GM12878 (cell line): ENCODE measurements around the gene CLEC2A. TPM values are rescaled to one million over a fixed set of nuclear protein-coding genes. Genes with fewer than 3 reads are reported as not detected.

ENCODE experiments used
- ATAC-seq: fragments of 200-7000 bp; cut with Tn5 transposase; 3 replicates; pipeline ENCODE4 v1.9.1; 2020; ENCODE audit warnings: mild to moderate bottlenecking, moderate library complexity
- BruUV-seq: library from RNA; stranded (reverse); fragments of 400-500 nt; replicated peaks from 2 replicates; lab custom pipeline; 2021; lab: Mats Ljungman, UMichigan
- CTCF ChIA-PET: fragments of 300-600 bp; sonication (Branson Sonifier 250); formaldehyde crosslinking; extraction: SDS; loops from one replicate; lab custom pipeline; 2021; ENCODE audit warnings: inconsistent platforms; lab: Yijun Ruan, JAX
- POLR2A ChIA-PET: fragments of 350-600 bp; formaldehyde crosslinking; extraction: SDS; loops from one replicate; lab custom pipeline; 2021; ENCODE audit warnings: inconsistent platforms; lab: Charles Lee
- RAD21 ChIA-PET: fragments of 300-600 bp; sonication (Branson Sonifier 250); formaldehyde crosslinking; loops from one replicate; lab custom pipeline; 2023; ENCODE audit warnings: antibody characterized with exemption; ENCODE audit not compliant: unreplicated experiment; lab: Charles Lee
- SMC1A ChIA-PET: fragments of 300-600 bp; sonication (Branson Sonifier 250); formaldehyde crosslinking; loops from one replicate; lab custom pipeline; 2023; ENCODE audit not compliant: unreplicated experiment, uncharacterized antibody; lab: Charles Lee
- DNase-seq: peaks from one replicate; pipeline ENCODE4 v3.0.0-alpha.2; 2011; ENCODE audit warnings: low read depth, low spot score
- FAIRE-seq: peaks from 3 replicates; lab custom pipeline; 2011; peaks lifted over from hg19 to GRCh38; lab: Jason Lieb, UNC
- H2AFZ ChIP-seq: 2 replicates; pipeline ENCODE4 v1.6.0; 2011; ENCODE audit warnings: low read depth, low read length, control low read depth; ENCODE audit not compliant: control insufficient read depth
- H3K27ac ChIP-seq: 2 replicates; pipeline ENCODE4 v1.5.1; 2011; ENCODE audit warnings: control low read depth; ENCODE audit not compliant: control insufficient read depth, insufficient read depth
- H3K27me3 ChIP-seq, 2 experiments: replicated peaks in 1 of 2; 2 replicates each; pipeline versions ENCODE4 v1.6.0 to v1.6.1; 2011; ENCODE audit warnings: low read length in 1 of 2; ENCODE audit not compliant: control insufficient read depth in 2 of 2, insufficient read depth in 2 of 2
- H3K36me3 ChIP-seq, 2 experiments: 2 replicates each; pipeline ENCODE4 v1.5.1; 2011; ENCODE audit warnings: low read length in 1 of 2; ENCODE audit not compliant: control insufficient read depth in 2 of 2, insufficient read depth in 2 of 2
- H3K4me1 ChIP-seq: 2 replicates; pipeline ENCODE4 v1.6.1; 2011; ENCODE audit warnings: mild to moderate bottlenecking, low read length, moderate library complexity, mixed read lengths; ENCODE audit not compliant: control insufficient read depth, insufficient read depth
- H3K4me2 ChIP-seq: 2 replicates; pipeline ENCODE4 v1.6.0; 2011; ENCODE audit warnings: control low read depth; ENCODE audit not compliant: control insufficient read depth, insufficient read depth
- H3K4me3 ChIP-seq: fragments of 200-600 bp; sonication (generic); 2 replicates; pipeline ENCODE4 v1.5.1; 2016
- H3K79me2 ChIP-seq: 2 replicates; pipeline ENCODE4 v1.6.0; 2011; ENCODE audit warnings: low read length; ENCODE audit not compliant: control insufficient read depth, insufficient read depth
- H3K9ac ChIP-seq: 2 replicates; pipeline ENCODE4 v1.8.0; 2011; ENCODE audit warnings: low read length, control low read depth, mixed read lengths; ENCODE audit not compliant: control insufficient read depth, insufficient read depth
- H3K9me3 ChIP-seq: replicated peaks from 3 replicates; pipeline ENCODE4 v1.5.1; 2011; ENCODE audit warnings: mild to moderate bottlenecking, low read length; ENCODE audit not compliant: control insufficient read depth, insufficient read depth
- H4K20me1 ChIP-seq: 2 replicates; pipeline ENCODE4 v1.6.0; 2011; ENCODE audit not compliant: control insufficient read depth, insufficient read depth
- CHD2 ChIP-seq: IDR thresholded peaks from 2 replicates; pipeline ENCODE4 v1.6.1; 2011; ENCODE audit warnings: low read depth, low read length, improper control_type of control experiment, borderline replicate concordance
- CREB1 ChIP-seq: IDR thresholded peaks from 2 replicates; pipeline ENCODE4 v1.6.1; 2012; ENCODE audit warnings: low read depth, mild to moderate bottlenecking, inconsistent platforms
- CREM ChIP-seq: IDR thresholded peaks from 2 replicates; pipeline ENCODE4 v1.6.1; 2014; ENCODE audit warnings: antibody characterized with exemption, low read depth
- NBN ChIP-seq: fragments of 450-650 bp; IDR thresholded peaks from 2 replicates; pipeline ENCODE4 v1.6.1; 2016
- POU2F2 ChIP-seq: IDR thresholded peaks from 3 replicates; pipeline ENCODE4 v1.6.1; 2011; ENCODE audit warnings: low read depth, mild to moderate bottlenecking, low read length, borderline replicate concordance
- RFX5 ChIP-seq: IDR thresholded peaks from 2 replicates; pipeline ENCODE4 v1.6.1; 2011; ENCODE audit warnings: low read depth, low read length, improper control_type of control experiment
- SIX5 ChIP-seq: IDR thresholded peaks from 2 replicates; pipeline ENCODE4 v1.6.1; 2011; ENCODE audit warnings: mild to moderate bottlenecking, low read depth, low read length, moderate library complexity; ENCODE audit not compliant: severe bottlenecking
- YY1 ChIP-seq: IDR thresholded peaks from 2 replicates; pipeline ENCODE4 v1.6.1; 2011; ENCODE audit warnings: low read depth, mild to moderate bottlenecking, low read length
- ZNF384 ChIP-seq: IDR thresholded peaks from 2 replicates; pipeline ENCODE4 v1.6.1; 2012; ENCODE audit warnings: low read depth, mild to moderate bottlenecking, low read length, improper control_type of control experiment, borderline replicate concordance
- WGBS: methylation state at CpG from one replicate; pipeline ENCODE4 v1.1.6; 2016; ENCODE audit warnings: low lambda C conversion rate; ENCODE audit not compliant: insufficient replicate concordance, insufficient coverage; ENCODE audit errors: missing lambda C conversion rate; 5-methylcytosine and 5-hydroxymethylcytosine counted together
- in situ Hi-C: fragments of 300-500 bp; cut with MboI; formaldehyde crosslinking; loops from 9 replicates; pipeline ENCODE4 v1.14.3; 2018; ENCODE audit warnings: mixed read lengths
- intact Hi-C: fragments of 100-400 bp; cut with micrococcal nuclease; formaldehyde crosslinking; loops from one replicate; pipeline ENCODE4 v1.14.2; 2022; ENCODE audit not compliant: unreplicated experiment
- polyA plus RNA-seq, 11 experiments: library from polyadenylated mRNA; depleted of rRNA in 4 of 11; unstranded in 6 of 11; stranded (reverse) in 5 of 11; fragments of >200 nt; fragmentation: Nextera tagmentation in 4 of 11; fragmentation: Illumina TruSeq in 1 of 11; extraction: Ambion mirVana in 4 of 11; extraction: Trizol in 1 of 11; gene quantifications; 1 replicate in 1 of 11; 2 replicates in 10 of 11; pipeline versions ENCODE4 v1.2.1 to v1.2.3, GENCODE V29; 2011 to 2016; ENCODE audit warnings: inconsistent platforms in 2 of 11, missing spikeins in 2 of 11, low read depth in 1 of 11
- total RNA-seq, 4 experiments: library from RNA; depleted of rRNA in 3 of 4; stranded (reverse); fragments of >200 nt in 3 of 4; fragmentation: Illumina TruSeq in 1 of 4; extraction: Trizol in 1 of 4; gene quantifications; 2 replicates each; pipeline versions ENCODE4 v1.2.1 to v1.2.3, GENCODE V29; 2013 to 2021
- TF ChIP-seq, protein P1 (sequence below): fragments of 450-650 bp; IDR thresholded peaks from 2 replicates; pipeline ENCODE4 v1.6.1; 2016; ENCODE audit warnings: mild to moderate bottlenecking
- TF ChIP-seq, protein P2 (sequence below): fragments of 450-650 bp; formaldehyde crosslinking; IDR thresholded peaks from 2 replicates; pipeline ENCODE4 v1.4.0; 2022; ENCODE audit warnings: mild to moderate bottlenecking, moderate library complexity

Gene CLEC2A
- total and polyA plus RNA-seq, 10 of the 15 experiments (the other 5 are each of a cell fraction or from before 2014, with no cell fraction given): not detected

DNA sequence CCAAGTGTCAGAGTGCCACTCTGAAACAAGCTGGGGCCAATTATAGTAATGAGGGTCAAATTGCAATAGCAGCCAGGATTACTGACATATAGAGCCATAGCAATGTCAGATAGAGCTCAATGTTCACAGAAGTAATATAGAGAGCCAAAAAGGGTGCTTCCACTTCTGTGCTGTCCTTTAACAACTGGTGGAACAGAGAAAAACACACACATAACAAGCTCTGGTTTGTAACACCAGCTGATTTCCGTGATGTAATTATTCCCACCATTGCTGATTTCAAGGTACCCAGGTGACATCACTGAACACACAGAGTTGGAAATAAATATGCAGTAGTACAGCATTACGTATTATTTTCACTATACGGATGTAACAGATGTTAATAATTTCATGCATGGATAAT is 60.0 kb downstream of the CLEC2A start:
- FAIRE-seq (no peak), ATAC-seq (no peak), DNase-seq (no peak)
- Histone ChIP-seq H2AFZ (no peak overlapping the region), H3K27ac (no peak overlapping the region), H3K4me3 (no peak overlapping the region), H3K4me2 (no peak overlapping the region), H3K27me3 (no peaks in the 10 kb centered on the region), H3K9me3 (no peaks in the 10 kb centered on the region), H4K20me1 (no peaks in the 10 kb centered on the region), H3K4me1 (no peaks in the 10 kb centered on the region), H3K36me3 (no peaks in the 10 kb centered on the region), H3K79me2 (peaks cover 6% of the 10 kb centered on the region), H3K9ac (no peak overlapping the region)
- intact Hi-C loops: no loop called here
- 90% methylated on average over 3 of the region's 3 CpGs for WGBS
- BruUV-seq: no TSS peak
- RAD21 ChIA-PET: interaction anchor here (1.8 kb wide), 1 partner anchor 122 kb away, joined by 6 read pairs; no protein-coding TSS in a partner anchor
- CTCF ChIA-PET: interaction anchor here (0.5 to 1.1 kb wide), 3 partner anchors 24 to 245 kb away, joined by 3 to 4 read pairs (median 3); no protein-coding TSS in a partner anchor
- SMC1A ChIA-PET: interaction anchor here (0.6 to 2.1 kb wide), 6 partner anchors 8 to 122 kb away, joined by 3 to 6 read pairs (median 4); partner anchors contain the start of gene CLEC2A
- in situ Hi-C loops: no loop called here
- TF ChIP-seq POU2F2: no peak
- TF ChIP-seq CREM: peak; percentile 31; the same call in 1 of the 2 replicates
- TF ChIP-seq, protein P1, sequence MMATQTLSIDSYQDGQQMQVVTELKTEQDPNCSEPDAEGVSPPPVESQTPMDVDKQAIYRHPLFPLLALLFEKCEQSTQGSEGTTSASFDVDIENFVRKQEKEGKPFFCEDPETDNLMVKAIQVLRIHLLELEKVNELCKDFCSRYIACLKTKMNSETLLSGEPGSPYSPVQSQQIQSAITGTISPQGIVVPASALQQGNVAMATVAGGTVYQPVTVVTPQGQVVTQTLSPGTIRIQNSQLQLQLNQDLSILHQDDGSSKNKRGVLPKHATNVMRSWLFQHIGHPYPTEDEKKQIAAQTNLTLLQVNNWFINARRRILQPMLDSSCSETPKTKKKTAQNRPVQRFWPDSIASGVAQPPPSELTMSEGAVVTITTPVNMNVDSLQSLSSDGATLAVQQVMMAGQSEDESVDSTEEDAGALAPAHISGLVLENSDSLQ: no peak
- peak; percentile 55; the same call in 1 of the 2 replicates for TF ChIP-seq CREB1
- POLR2A ChIA-PET: no interaction called here

DNA sequence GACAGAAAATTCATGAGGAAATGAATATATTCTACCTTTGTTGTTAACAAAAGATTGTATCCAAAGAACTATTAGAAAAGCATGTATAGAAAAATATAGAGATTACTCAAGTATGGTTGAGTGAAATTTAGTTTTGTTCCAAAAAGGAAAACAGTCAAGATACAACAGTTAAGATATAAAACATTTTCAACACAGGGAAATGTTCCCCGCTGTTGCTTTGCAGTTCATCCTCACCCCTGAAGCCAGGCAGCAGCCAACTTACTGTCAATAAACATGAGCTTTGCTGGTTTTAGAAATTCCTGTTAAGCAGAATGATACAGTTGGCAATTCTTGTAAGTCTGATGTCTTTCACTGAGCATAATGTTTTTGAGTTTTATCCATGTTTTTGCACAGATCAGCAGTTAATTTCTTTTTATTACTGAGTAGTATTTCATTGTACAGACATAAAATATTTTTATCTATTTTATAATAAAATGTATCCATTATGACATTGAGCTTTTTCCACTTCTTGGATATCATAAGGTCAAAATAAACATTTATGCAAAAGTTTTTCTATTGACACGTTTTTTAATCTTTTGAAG is 61.8 kb downstream of the CLEC2A start:
- DNase-seq (no peak), FAIRE-seq (no peak), ATAC-seq (no peak)
- Histone ChIP-seq H3K27me3 (no peaks in the 10 kb centered on the region), H3K9me3 (no peaks in the 10 kb centered on the region), H3K36me3 (no peaks in the 10 kb centered on the region), H3K79me2 (peaks cover 10% of the 10 kb centered on the region), H3K9ac (peak overlapping the region; percentile 66; the same call in 1 of the 2 replicates), H4K20me1 (no peaks in the 10 kb centered on the region), H3K4me3 (peak overlapping the region; percentile 58; the same call in 1 of the 2 replicates), H3K4me2 (no peak overlapping the region), H2AFZ (peak overlapping the region; percentile 39), H3K27ac (no peak overlapping the region), H3K4me1 (no peaks in the 10 kb centered on the region)
- 65% methylated on average over 2 of the region's 2 CpGs for WGBS
- intact Hi-C loops: no loop called here
- POLR2A ChIA-PET: no interaction called here
- in situ Hi-C loops: no loop called here
- CTCF ChIA-PET: interaction anchor here (0.7 to 1.4 kb wide), 3 partner anchors 119 to 128 kb away, joined by 3 to 4 read pairs (median 4); no protein-coding TSS in a partner anchor
- RAD21 ChIA-PET: no interaction called here
- SMC1A ChIA-PET: interaction anchor here (1.1 to 1.8 kb wide), 3 partner anchors 44 to 128 kb away, joined by 3 to 6 read pairs (median 3); partner anchors contain the start of gene KLRF1
- no TSS peak for BruUV-seq
- no peak for TF ChIP-seq RFX5
- no peak for TF ChIP-seq ZNF384
- no peak for TF ChIP-seq SIX5
- no peak for TF ChIP-seq CHD2
- no peak for TF ChIP-seq YY1
- TF ChIP-seq, protein P2, sequence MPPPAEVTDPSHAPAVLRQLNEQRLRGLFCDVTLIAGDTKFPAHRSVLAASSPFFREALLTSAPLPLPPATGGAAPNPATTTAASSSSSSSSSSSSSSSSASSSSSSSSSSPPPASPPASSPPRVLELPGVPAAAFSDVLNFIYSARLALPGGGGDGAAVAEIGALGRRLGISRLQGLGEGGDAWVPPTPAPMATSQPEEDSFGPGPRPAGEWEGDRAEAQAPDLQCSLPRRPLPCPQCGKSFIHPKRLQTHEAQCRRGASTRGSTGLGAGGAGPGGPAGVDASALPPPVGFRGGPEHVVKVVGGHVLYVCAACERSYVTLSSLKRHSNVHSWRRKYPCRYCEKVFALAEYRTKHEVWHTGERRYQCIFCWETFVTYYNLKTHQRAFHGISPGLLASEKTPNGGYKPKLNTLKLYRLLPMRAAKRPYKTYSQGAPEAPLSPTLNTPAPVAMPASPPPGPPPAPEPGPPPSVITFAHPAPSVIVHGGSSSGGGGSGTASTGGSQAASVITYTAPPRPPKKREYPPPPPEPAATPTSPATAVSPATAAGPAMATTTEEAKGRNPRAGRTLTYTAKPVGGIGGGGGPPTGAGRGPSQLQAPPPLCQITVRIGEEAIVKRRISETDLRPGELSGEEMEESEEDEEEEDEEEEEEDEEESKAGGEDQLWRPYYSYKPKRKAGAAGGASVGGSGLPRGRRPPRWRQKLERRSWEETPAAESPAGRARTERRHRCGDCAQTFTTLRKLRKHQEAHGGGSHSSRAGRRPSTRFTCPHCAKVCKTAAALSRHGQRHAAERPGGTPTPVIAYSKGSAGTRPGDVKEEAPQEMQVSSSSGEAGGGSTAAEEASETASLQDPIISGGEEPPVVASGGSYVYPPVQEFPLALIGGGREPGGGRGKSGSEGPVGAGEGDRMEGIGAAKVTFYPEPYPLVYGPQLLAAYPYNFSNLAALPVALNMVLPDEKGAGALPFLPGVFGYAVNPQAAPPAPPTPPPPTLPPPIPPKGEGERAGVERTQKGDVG (CRISPR knock-in tag): no peak
- TF ChIP-seq NBN: no peak
